Neural crest cell (in vitro differentiated cells): ENCODE data around the gene CELA3A. TPM values are rescaled to one million over a fixed set of nuclear protein-coding genes. Genes with fewer than 3 reads are reported as not detected.
"Not testable (repeated sequence)": the region's sequence is repeated elsewhere in the genome, so short reads cannot be mapped to it uniquely, and the experiment has no call there.

ENCODE experiments used
- DNase-seq: peaks from one replicate; pipeline ENCODE4 v3.0.0; 2021; ENCODE audit warnings: low read depth, mixed read lengths, low spot score
- H3K27ac Mint-ChIP-seq: one replicate; pipeline ENCODE4 v1.8.0; 2021; ENCODE audit warnings: mild to moderate bottlenecking, mixed read lengths; ENCODE audit not compliant: unreplicated experiment
- H3K27me3 Mint-ChIP-seq: 2 replicates; pipeline ENCODE4 v1.8.0; 2021; ENCODE audit warnings: low read depth, mild to moderate bottlenecking, mixed read lengths
- H3K36me3 Mint-ChIP-seq: 2 replicates; pipeline ENCODE4 v1.8.0; 2021; ENCODE audit warnings: low read depth, mild to moderate bottlenecking, mixed read lengths
- H3K4me1 Mint-ChIP-seq: 2 replicates; pipeline ENCODE4 v1.8.0; 2021; ENCODE audit warnings: mixed read lengths
- H3K4me3 Mint-ChIP-seq: one replicate; pipeline ENCODE4 v1.8.0; 2021; ENCODE audit warnings: mild to moderate bottlenecking, mixed read lengths
- H3K9me3 Mint-ChIP-seq: 2 replicates; pipeline ENCODE4 v1.8.0; 2021; ENCODE audit warnings: mixed read lengths
- total RNA-seq: library from RNA; stranded (reverse); gene quantifications from 2 replicates; pipeline ENCODE4 v1.2.1, GENCODE V29; 2021
- TF ChIP-seq, protein P1 (sequence below): fragments of 200-600 bp; sonication (generic); conservative IDR thresholded peaks from 2 replicates; pipeline ENCODE4 v1.5.0; 2021; ENCODE audit warnings: antibody characterized with exemption, mild to moderate bottlenecking

The CELA3A gene
- total RNA-seq, 1 donor from 2014 or later: not detected

DNA sequence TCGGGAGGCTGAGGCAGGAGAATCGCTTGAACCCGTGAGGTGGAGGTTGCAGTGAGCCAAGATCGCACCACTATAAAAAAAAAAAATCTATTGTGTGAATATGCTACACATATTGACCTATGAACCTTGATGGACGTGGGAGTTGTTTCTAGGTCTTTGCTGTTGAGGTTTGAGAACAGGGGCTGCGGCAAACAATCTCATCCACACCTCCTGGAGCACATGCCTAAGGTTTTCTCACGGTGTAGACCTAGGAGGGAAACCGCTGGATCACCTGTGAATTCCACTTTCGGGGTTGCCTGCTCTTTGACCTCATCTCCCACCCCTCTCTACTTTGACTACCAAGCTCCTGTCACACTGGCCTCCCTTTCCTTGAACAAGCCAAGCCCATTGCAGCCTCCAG lies 26.2 kb upstream of the CELA3A start:
- H3K4me1 Mint-ChIP-seq, H3K9me3 Mint-ChIP-seq, H3K36me3 Mint-ChIP-seq, DNase-seq, H3K27me3 Mint-ChIP-seq, H3K27ac Mint-ChIP-seq, H3K4me3 Mint-ChIP-seq: not testable (repeated sequence)

DNA sequence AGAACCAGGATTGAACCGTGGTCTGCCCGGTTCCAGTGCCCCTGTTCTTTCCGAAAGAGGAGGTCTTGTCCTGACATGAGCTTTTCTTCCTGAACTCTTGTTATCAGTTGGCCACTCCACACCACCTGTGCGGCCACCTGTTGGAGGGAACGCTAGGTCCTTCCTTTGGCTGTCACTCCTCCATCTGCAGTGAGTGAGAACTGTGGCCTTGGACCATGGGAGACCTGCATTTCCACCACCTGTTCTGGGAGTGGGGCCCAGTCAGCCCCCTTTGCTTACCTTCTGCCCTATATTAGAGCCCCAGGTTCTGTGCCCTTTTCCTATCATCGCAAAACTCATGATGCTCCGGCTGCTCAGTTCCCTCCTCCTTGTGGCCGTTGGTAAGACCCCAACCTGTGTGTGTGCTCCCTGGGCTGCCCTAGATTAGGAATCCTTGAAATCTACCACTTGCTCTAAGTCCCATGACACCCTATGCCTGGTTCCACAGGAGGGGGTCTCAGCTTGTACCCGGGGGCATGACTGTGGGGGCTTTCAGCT lies 24.7 kb upstream of the CELA3A start, which contains the start of gene CELA3B:
Gene CELA3B (plus strand): TSS at position 320 of the 537 bp plus-strand sequence. CDS start 18 bp downstream, at position 338.
- H3K9me3 Mint-ChIP-seq, H3K4me1 Mint-ChIP-seq, H3K27me3 Mint-ChIP-seq, H3K4me3 Mint-ChIP-seq, H3K27ac Mint-ChIP-seq, DNase-seq, H3K36me3 Mint-ChIP-seq: not testable (repeated sequence)

DNA sequence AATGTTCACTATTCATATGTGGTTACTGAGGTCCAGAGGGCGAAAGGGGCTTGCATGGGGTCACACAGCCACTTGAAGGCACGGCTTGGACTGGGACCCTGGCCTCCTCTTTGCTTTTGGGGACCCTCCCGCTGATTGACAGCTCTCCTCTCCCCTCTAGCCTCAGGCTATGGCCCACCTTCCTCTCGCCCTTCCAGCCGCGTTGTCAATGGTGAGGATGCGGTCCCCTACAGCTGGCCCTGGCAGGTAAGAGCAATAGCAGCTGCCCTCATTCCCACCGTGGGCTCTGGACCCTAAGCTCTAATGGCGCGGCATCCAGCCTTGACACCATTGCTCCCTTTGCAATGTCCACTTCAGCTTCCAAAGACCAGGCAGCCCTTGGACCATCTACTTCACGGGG lies 23.2 kb upstream of the CELA3A start:
- H3K4me1 Mint-ChIP-seq, H3K27me3 Mint-ChIP-seq, DNase-seq, H3K9me3 Mint-ChIP-seq, H3K36me3 Mint-ChIP-seq, H3K4me3 Mint-ChIP-seq: not testable (repeated sequence)
- peak overlapping the region; percentile 38 for H3K27ac Mint-ChIP-seq

DNA sequence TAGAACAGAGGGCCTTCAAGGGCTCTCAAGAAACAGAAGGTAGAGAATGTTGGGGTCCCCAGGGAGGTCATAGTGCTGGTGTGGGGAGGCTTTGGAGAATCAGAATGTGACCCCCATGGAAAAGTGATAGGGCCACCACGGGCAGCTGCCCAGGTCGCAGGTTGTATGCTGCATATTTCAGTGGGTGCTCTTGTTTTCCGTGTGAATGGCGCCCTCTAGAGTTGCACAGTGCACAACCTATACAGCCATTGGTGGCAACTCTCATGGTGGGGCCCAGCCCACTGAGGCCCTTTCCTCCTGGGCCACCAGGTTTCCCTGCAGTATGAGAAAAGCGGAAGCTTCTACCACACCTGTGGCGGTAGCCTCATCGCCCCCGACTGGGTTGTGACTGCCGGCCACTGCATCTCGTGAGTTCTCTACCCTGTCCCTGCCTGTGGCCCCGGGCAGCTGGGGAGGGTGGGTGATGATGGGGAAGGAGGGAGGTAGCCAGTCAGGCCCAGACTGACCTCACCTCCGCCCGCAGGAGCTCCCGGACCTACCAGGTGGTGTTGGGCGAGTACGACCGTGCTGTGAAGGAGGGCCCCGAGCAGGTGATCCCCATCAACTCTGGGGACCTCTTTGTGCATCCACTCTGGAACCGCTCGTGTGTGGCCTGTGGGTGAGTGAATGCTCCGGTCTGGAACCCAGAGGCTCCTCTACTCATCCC lies 20.8 kb upstream of the CELA3A start:
- H3K36me3 Mint-ChIP-seq, H3K9me3 Mint-ChIP-seq, H3K4me1 Mint-ChIP-seq, H3K27me3 Mint-ChIP-seq, H3K27ac Mint-ChIP-seq, H3K4me3 Mint-ChIP-seq: not testable (repeated sequence)
- TF ChIP-seq, protein P1, sequence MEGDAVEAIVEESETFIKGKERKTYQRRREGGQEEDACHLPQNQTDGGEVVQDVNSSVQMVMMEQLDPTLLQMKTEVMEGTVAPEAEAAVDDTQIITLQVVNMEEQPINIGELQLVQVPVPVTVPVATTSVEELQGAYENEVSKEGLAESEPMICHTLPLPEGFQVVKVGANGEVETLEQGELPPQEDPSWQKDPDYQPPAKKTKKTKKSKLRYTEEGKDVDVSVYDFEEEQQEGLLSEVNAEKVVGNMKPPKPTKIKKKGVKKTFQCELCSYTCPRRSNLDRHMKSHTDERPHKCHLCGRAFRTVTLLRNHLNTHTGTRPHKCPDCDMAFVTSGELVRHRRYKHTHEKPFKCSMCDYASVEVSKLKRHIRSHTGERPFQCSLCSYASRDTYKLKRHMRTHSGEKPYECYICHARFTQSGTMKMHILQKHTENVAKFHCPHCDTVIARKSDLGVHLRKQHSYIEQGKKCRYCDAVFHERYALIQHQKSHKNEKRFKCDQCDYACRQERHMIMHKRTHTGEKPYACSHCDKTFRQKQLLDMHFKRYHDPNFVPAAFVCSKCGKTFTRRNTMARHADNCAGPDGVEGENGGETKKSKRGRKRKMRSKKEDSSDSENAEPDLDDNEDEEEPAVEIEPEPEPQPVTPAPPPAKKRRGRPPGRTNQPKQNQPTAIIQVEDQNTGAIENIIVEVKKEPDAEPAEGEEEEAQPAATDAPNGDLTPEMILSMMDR: peak; percentile 26
- peak; percentile 37 for DNase-seq

DNA sequence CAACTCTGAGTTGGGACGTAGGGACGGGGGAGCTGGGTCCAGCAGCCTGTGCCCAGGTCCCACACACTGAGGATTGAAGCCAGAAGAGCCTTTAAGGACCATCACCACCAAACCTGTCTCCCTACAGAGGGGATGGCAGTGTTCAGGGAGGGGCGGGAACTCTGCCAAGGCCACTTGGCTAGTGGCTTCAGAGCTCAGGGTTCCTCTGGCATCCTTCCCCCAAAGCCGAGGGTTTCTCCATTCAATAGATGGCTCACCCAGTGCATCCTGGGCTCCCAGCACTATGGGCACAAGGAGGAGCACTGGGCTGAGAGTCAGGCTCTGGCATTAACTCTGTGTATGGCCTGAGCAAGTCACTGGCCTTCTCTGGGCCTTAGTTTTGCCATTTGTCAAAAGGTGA lies 20.2 kb upstream of the CELA3A start:
- not testable (repeated sequence) for DNase-seq, H3K36me3 Mint-ChIP-seq, H3K4me1 Mint-ChIP-seq, H3K9me3 Mint-ChIP-seq, H3K27ac Mint-ChIP-seq, H3K27me3 Mint-ChIP-seq, H3K4me3 Mint-ChIP-seq

DNA sequence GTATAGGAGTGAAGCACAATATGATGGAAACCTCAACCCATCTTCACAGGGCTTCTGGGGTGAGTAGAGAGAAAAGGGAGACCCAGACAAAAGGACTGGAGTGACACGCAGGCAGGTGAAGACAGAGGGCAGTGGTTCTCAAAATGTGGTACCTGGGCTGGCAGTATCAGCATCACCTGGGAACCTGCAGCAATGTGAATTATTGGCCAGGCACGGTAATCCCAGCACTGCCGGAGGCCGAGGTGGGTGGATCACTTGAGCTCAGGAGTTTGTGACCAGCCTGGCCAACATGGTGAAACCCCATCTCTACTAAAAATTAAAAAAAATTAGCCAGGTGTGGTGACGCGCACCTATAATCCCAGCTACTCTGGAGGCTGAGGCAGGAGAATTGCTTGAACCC lies 19.3 kb upstream of the CELA3A start:
- H3K27ac Mint-ChIP-seq, H3K36me3 Mint-ChIP-seq, H3K9me3 Mint-ChIP-seq, H3K4me1 Mint-ChIP-seq, H3K4me3 Mint-ChIP-seq, DNase-seq, H3K27me3 Mint-ChIP-seq: not testable (repeated sequence)

DNA sequence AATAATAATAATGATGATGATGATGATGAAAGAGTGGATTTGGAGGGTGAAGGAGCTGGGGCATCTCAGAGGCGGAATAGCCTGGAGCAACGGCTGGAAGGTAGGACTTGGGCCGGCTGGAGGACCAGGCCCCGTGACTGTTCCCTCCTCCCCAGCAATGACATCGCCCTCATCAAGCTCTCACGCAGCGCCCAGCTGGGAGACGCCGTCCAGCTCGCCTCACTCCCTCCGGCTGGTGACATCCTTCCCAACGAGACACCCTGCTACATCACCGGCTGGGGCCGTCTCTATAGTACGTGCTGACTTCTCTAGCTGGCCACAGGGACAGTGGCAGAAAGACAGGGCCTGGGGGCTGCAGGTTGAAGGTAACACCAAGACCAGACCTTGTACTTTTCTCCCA lies 17.9 kb upstream of the CELA3A start:
- not testable (repeated sequence) for H3K27ac Mint-ChIP-seq, H3K4me3 Mint-ChIP-seq, H3K4me1 Mint-ChIP-seq, DNase-seq, H3K36me3 Mint-ChIP-seq, H3K27me3 Mint-ChIP-seq, H3K9me3 Mint-ChIP-seq

DNA sequence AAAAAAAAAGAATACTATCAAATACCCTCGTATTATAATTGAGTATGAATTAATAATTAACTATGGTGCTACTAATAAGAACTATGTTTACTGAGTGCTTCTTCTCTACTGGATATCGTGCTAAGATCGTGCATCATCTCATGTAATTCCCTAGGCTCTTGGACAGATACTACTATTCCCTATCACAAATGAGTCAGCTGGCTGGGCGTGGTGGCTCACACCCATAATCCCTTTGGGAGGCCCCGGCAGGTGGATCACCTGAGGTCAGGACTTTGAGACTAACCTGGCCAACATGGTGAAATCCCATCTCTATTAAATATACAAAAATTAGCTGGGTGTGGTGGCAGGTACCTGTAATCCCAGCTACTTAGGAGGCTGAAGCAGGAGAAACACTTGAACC lies 15.6 kb upstream of the CELA3A start:
- not testable (repeated sequence) for H3K4me3 Mint-ChIP-seq, H3K27me3 Mint-ChIP-seq, DNase-seq, H3K9me3 Mint-ChIP-seq, H3K27ac Mint-ChIP-seq, H3K36me3 Mint-ChIP-seq, H3K4me1 Mint-ChIP-seq

DNA sequence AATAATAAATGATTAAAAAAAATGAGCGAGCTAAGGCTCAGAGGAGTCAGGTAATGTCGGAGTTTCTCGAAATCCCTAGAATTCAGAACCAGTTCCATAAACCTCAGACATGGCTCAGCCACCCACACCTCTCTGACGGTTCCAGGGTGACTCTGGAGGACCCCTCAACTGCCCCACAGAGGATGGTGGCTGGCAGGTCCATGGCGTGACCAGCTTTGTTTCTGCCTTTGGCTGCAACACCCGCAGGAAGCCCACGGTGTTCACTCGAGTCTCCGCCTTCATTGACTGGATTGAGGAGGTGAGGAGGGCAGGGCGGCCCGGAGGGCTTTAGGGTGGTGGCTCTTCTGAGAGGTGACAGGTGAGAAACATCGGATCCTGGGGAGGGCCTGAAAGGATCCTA lies 15.1 kb upstream of the CELA3A start:
- H3K9me3 Mint-ChIP-seq, H3K4me3 Mint-ChIP-seq, H3K4me1 Mint-ChIP-seq: not testable (repeated sequence)

DNA sequence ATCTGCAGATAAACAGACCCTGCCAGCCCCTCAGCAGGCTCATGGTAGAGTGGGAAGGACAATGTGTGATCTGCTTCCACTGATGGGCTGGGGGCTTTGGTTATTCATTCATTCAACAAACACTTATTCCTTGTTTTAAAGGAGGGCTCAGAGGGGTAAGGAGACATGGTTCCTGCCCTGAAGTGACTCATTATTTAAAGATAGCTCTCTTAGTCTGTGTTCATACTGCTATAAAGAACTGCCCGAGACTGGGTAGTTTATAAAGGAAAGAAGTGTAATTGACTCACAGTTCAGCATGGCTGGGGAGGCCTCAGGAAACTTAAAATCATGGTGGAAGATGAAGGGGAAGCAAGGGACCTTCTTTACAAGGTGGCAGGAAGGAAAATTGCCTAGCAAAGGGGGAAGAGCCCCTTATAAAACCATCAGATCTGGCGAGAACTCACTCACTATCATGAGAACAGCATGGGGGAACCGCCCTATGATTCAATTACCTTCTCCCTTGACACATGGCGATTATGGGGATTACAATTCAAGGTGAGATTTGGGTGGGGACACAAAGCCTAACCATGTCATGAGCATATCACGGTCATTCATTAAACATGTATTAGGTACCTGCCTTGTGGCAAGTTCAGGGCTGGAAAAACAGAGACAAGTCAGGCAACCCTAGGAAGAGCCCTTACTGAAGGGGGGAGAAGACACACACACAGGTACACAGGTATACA lies 11.6 kb upstream of the CELA3A start:
- H3K9me3 Mint-ChIP-seq, H3K27me3 Mint-ChIP-seq, DNase-seq, H3K36me3 Mint-ChIP-seq, H3K4me1 Mint-ChIP-seq, H3K27ac Mint-ChIP-seq, H3K4me3 Mint-ChIP-seq: not testable (repeated sequence)

More for the DNA sequence above, 15.1 kb upstream of the CELA3A start:
- H3K36me3 Mint-ChIP-seq, DNase-seq, H3K27ac Mint-ChIP-seq, H3K27me3 Mint-ChIP-seq: not testable (repeated sequence)

DNA sequence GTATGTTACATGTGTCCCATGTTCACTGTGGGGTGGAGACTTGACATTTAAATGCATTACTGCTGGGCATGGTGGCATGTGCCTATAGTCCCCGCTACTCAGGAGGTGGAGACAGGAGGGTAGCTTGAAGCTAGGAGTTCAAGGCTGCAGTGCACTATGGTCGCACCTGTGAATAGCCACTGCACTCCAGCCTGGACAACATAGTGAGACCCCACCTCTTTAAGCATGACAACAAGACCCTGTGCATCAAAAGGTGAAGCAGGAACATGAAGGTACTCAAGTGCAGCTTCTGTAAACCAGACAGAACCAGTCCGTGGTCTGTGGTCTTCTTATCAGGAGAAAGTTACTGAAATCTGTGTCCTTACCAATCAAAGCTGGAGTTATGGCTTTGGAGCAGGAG lies 9.3 kb upstream of the CELA3A start:
- H3K27me3 Mint-ChIP-seq, H3K4me3 Mint-ChIP-seq, H3K27ac Mint-ChIP-seq, DNase-seq, H3K4me1 Mint-ChIP-seq, H3K36me3 Mint-ChIP-seq, H3K9me3 Mint-ChIP-seq: not testable (repeated sequence)

DNA sequence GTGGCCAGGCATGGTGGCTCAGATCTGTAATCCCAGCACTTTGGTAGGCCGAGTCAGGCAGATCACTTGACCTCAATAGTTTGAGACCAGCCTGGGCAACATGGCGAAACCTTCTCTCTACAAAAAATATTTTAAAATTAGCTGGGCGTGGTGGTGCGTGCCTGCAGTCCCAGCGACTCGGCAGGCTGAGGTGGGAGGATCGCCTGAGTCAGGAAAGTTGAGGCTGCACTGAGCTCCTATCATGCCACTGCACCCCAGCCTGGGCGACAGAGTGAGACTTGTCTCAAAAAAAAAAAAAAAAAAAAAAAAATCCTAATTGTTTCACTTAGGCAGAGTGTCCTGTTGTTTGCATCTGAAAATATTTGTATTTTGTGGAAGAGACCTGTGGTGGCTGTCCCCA lies 6.7 kb upstream of the CELA3A start:
- not testable (repeated sequence) for H3K27me3 Mint-ChIP-seq, H3K9me3 Mint-ChIP-seq, DNase-seq, H3K27ac Mint-ChIP-seq, H3K36me3 Mint-ChIP-seq, H3K4me3 Mint-ChIP-seq, H3K4me1 Mint-ChIP-seq

DNA sequence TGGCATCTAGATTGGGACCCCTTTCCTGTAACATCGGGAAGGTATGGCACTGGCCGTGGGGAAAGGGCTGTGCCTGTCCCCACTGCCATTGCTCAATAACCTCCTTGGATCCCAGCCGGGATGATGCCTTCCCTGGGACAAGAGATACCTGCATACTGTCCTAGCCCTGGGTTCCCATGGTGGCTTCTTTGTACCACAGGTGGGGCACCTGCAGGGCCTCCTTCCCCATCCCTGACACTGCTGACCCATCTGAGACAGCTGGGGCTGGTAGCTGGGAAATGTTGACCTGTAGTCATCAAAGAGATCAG lies 4.8 kb upstream of the CELA3A start:
- H3K9me3 Mint-ChIP-seq, H3K4me1 Mint-ChIP-seq, H3K36me3 Mint-ChIP-seq, H3K4me3 Mint-ChIP-seq, H3K27me3 Mint-ChIP-seq, H3K27ac Mint-ChIP-seq, DNase-seq: not testable (repeated sequence)
